Gastroesophageal sphincter (tissue), 4 donors: ENCODE data around the gene RAN. TPM values are rescaled to one million over a fixed set of nuclear protein-coding genes. Genes with fewer than 3 reads are reported as not detected.
"Not testable (repeated sequence)": the region's sequence is repeated elsewhere in the genome, so short reads cannot be mapped to it uniquely, and the experiment has no call there.

Experiments used
- ATAC-seq: fragments of 150-250 bp; one replicate; pipeline ENCODE4 v1.9.1; 2016; ENCODE audit warnings: mild to moderate bottlenecking, moderate library complexity
- H3K27ac ChIP-seq, 4 donors: fragments of 200-600 bp; sonication (generic) in 3 of 4; 1 replicate in 3 of 4; 2 replicates in 1 of 4; pipeline ENCODE4 v1.5.1; 2016 to 2019
- H3K27me3 ChIP-seq: fragments of 200-600 bp; sonication (generic); one replicate; pipeline ENCODE4 v1.5.1; 2019
- H3K36me3 ChIP-seq, 2 donors: fragments of 200-600 bp; sonication (generic); one replicate each; pipeline ENCODE4 v1.5.1; 2019; ENCODE audit warnings: control low read depth in 1 of 2
- H3K4me1 ChIP-seq, 3 donors: fragments of 200-600 bp; sonication (generic); 1 replicate in 2 of 3; 2 replicates in 1 of 3; pipeline ENCODE4 v1.5.1; 2016 to 2019; ENCODE audit warnings: control low read depth in 2 of 3
- H3K4me3 ChIP-seq, 2 donors: fragments of 200-600 bp; sonication (generic); one replicate each; pipeline ENCODE4 v1.5.1; 2019; ENCODE audit warnings: mild to moderate bottlenecking in 1 of 2, moderate library complexity in 1 of 2
- H3K9me3 ChIP-seq, 3 donors: fragments of 200-600 bp; sonication (generic); one replicate each; pipeline ENCODE4 v1.5.1; 2017 to 2019; ENCODE audit warnings: control low read depth in 2 of 3
- EP300 ChIP-seq: sonication (generic); formaldehyde crosslinking; IDR thresholded peaks from one replicate; pipeline ENCODE4 v1.6.1; 2017; ENCODE audit warnings: antibody characterized with exemption, mild to moderate bottlenecking
- POLR2A ChIP-seq, 2 donors: fragments of 450-650 bp; IDR thresholded peaks; one replicate each; pipeline ENCODE4 v1.6.1; 2017; ENCODE audit warnings: antibody characterized with exemption in 2 of 2, mild to moderate bottlenecking in 2 of 2, moderate library complexity in 1 of 2
- POLR2AphosphoS5 ChIP-seq: sonication (generic); formaldehyde crosslinking; IDR thresholded peaks from one replicate; pipeline ENCODE4 v1.6.1; 2017; ENCODE audit warnings: antibody characterized with exemption
- WGBS, 2 donors: methylation state at CpG; one replicate each; pipeline ENCODE4 v1.1.5; 2018; ENCODE audit warnings: low coverage in 1 of 2; 5-methylcytosine and 5-hydroxymethylcytosine counted together
- total RNA-seq, 4 donors: library from RNA; depleted of rRNA; stranded (reverse); fragments of >200 nt; gene quantifications; one replicate each; pipeline ENCODE4 v1.1.0, GENCODE V29; 2016
- TF ChIP-seq, protein P1 (sequence below), 4 experiments: fragments of 200-600 bp in 2 of 4; fragments of 450-650 bp in 2 of 4; sonication (generic) in 1 of 4; IDR thresholded peaks; one replicate each; pipeline ENCODE4 v1.5.1; 2017 to 2019; ENCODE audit warnings: antibody characterized with exemption in 4 of 4, mild to moderate bottlenecking in 2 of 4, moderate library complexity in 2 of 4

Gene RAN
- total RNA-seq, 4 donors from 2014 or later = 139 to 199 (median 167) TPM

DNA sequence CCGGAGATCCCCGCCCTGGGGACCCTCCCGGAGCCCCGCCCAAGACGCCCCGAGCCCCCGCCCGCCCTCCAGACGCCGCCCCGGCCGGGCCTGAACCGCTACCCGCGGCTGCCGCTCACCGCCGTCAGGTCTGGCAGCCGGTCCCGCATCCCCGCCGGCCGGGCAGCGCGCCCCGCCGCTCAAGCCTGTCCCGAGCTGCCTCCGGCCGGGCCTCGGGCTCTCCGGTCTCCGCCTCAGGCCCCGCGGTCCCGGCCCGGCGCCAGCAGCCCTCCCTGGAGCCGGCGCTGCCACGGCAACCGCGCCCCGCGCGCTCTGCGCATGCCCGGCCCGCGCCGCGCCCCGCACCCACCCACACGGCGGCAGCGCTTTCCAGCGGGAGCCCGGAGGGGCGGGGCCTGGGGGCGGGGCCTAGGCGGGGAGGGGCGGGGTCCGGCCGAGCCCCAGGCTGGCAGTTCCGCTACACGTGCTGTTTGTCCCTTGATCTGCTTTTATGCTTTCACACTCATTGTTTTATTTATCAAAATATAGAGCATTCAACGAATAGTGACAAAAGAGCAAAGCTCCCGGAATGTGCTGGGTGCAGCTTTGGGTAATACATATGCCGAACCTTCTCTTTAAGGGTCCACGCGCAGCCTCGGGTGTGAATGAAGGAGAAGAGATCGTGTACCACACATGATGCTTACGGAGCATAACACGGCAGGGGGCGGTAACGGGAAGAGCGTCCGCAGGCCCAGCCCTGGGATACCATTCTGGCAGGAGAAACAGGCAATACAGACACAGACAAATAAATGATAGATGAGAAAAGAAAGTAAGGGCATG is 32.7 kb upstream of the RAN start, which contains the start of gene STX2:
Gene STX2 (minus strand): TSS at position 300 of the 819 bp plus-strand sequence. CDS start 151 bp downstream, at position 149.
- TF ChIP-seq POLR2AphosphoS5 (no peak), POLR2A (IDR thresholded peaks at IDR 0.05) (peak; percentile 27 to 61)
- TF ChIP-seq, protein P1, sequence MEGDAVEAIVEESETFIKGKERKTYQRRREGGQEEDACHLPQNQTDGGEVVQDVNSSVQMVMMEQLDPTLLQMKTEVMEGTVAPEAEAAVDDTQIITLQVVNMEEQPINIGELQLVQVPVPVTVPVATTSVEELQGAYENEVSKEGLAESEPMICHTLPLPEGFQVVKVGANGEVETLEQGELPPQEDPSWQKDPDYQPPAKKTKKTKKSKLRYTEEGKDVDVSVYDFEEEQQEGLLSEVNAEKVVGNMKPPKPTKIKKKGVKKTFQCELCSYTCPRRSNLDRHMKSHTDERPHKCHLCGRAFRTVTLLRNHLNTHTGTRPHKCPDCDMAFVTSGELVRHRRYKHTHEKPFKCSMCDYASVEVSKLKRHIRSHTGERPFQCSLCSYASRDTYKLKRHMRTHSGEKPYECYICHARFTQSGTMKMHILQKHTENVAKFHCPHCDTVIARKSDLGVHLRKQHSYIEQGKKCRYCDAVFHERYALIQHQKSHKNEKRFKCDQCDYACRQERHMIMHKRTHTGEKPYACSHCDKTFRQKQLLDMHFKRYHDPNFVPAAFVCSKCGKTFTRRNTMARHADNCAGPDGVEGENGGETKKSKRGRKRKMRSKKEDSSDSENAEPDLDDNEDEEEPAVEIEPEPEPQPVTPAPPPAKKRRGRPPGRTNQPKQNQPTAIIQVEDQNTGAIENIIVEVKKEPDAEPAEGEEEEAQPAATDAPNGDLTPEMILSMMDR (IDR thresholded peaks at IDR 0.05) = peak in 3 of 4 experiments; percentile 5 to 53 (median 9)
- no peaks in the 10 kb centered on the region for H3K27me3 ChIP-seq
- peaks cover 0 to 47% (median 13%) of the 10 kb centered on the region in 3 donors for H3K4me1 ChIP-seq
- ATAC-seq = peak; percentile 98
- H3K9me3 ChIP-seq = no peaks in the 10 kb centered on the region
- H3K27ac ChIP-seq = peak within 1 kb of the TSS; percentile 57 to 94 (median 88)
- 0 to 3% methylated on average over 2 to 13 of the region's 79 CpGs for WGBS, 2 donors
- H3K4me3 ChIP-seq = peak within 1 kb of the TSS; percentile 77 to 100
- no peaks in the 10 kb centered on the region for H3K36me3 ChIP-seq

DNA sequence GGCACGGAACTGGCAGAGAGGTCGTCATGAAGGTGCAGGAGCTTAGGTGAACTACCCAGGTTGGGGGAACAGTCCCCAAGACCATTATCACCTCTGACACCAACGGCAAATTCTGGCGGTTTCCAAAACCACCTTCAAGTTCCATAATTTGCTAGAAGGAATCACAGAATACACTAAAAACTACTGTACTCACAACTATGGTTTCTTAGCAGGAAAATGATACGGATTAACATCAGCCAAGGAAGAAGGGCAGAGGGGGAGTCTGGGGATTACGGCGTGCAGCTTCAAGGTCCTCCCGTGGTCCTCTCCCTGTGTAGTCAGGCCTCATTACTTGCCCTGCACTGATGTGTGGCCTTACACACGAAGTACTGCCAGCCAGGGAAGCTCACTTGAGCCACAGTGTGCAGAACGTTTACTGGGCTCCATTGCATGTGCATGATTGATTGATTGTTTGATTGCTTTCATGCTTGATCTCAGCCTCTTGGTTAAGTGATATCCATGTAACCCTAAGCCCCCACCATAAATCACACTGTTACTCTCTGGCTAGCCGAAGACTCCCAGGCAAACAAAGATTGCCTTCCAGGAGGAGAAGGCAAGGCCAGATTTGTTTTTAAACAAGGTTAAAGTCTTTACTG is 32.0 kb upstream of the RAN start:
- no peaks in the 10 kb centered on the region for H3K9me3 ChIP-seq
- no peak for TF ChIP-seq EP300
- TF ChIP-seq POLR2A (IDR thresholded peaks at IDR 0.05) = no peak
- ATAC-seq = no peak
- H3K27ac ChIP-seq = peak overlapping the region in 3 of 4 donors; percentile 88 to 94 (median 89)
- peaks cover 0 to 47% (median 13%) of the 10 kb centered on the region in 3 donors for H3K4me1 ChIP-seq
- H3K4me3 ChIP-seq = peak overlapping the region; percentile 29 to 100
- H3K27me3 ChIP-seq = no peaks in the 10 kb centered on the region
- H3K36me3 ChIP-seq = no peaks in the 10 kb centered on the region
- 35 to 49% methylated on average over 8 to 9 of the region's 11 CpGs for WGBS, 2 donors

DNA sequence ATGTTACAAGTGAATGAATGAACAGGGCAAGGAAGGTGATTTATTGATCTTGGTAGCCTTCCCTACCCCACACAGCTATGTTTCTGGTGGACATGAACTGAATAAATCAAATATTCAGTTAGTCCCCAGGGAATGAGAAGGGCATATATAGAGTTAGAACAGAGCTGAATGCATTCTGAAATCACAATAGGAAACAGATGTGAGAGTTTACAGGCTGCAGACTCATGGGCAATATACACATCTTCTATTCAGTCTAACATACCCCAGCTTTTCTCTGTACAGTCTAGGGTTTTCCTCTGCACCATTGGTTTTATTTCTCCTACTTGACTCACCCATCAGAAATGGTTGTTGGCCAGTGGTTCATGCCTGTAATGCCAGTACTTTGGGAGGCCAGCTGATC is 25.5 kb upstream of the RAN start:
- no peak for ATAC-seq
- TF ChIP-seq EP300 = no peak
- no peak for TF ChIP-seq POLR2AphosphoS5
- TF ChIP-seq POLR2A (IDR thresholded peaks at IDR 0.05) = no peak
- TF ChIP-seq, protein P1 (IDR thresholded peaks at IDR 0.05) = no peak
- H3K27ac ChIP-seq = no peak overlapping the region

DNA sequence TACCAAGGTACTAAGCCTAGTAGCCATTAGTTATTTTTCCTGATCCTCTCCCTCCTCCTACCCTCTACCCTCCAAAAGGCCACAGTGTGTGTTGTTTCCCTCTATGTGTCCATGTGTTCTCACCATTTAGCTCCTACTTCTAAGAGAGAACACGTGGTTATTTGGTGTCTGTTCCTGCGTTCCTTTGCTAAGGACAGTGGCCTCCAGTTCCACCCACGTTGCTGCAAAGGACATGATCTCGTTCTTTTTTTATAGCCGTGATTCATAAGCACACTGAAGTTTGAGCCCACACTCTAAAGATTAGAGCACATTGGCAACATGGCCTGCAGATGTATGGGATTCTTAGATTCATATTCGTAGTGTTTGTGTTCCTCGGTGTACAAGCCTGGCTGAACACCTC is 24.8 kb upstream of the RAN start:
- TF ChIP-seq POLR2AphosphoS5 = no peak
- no peak for TF ChIP-seq EP300
- no peak for TF ChIP-seq POLR2A (IDR thresholded peaks at IDR 0.05)
- TF ChIP-seq, protein P1 (IDR thresholded peaks at IDR 0.05) = no peak
- H3K36me3 ChIP-seq = no peaks in the 10 kb centered on the region
- no peak for ATAC-seq
- no peak overlapping the region for H3K4me3 ChIP-seq
- WGBS, 2 donors = 45 to 78% methylated on average over 6 of the region's 7 CpGs
- H3K4me1 ChIP-seq = no peaks in the 10 kb centered on the region
- H3K9me3 ChIP-seq = no peaks in the 10 kb centered on the region
- H3K27me3 ChIP-seq = no peaks in the 10 kb centered on the region
- H3K27ac ChIP-seq = no peak overlapping the region

More for the DNA sequence above, 25.5 kb upstream of the RAN start:
- Histone ChIP-seq H3K9me3 (no peaks in the 10 kb centered on the region), H3K27me3 (no peaks in the 10 kb centered on the region), H3K4me1 (no peaks in the 10 kb centered on the region), H3K36me3 (no peaks in the 10 kb centered on the region), H3K4me3 (no peak overlapping the region)

DNA sequence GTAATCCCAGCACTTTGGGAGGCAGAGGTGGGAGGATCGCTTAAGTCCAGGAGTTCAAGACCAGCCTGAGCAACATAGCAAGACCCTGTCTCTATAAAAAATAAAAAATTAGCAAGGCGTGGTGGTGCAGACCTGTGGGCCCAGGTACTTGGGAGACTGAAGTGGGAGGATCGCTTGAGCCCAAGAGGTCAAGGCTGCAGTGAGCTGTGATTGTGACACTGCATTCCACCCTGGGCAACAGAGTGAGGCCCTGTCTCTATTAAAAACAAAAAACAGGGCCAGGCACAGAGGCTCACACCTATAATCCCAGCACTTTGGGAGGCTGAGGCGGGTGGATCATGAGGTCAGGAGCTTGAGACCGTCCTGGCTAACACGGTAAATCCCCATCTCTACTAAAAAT is 23.8 kb upstream of the RAN start:
- WGBS, 2 donors = 80 to 88% methylated on average over 2 to 6 of the region's 6 CpGs
- H3K27me3 ChIP-seq, H3K27ac ChIP-seq, H3K4me1 ChIP-seq, H3K9me3 ChIP-seq, H3K4me3 ChIP-seq, H3K36me3 ChIP-seq, ATAC-seq: not testable (repeated sequence)

DNA sequence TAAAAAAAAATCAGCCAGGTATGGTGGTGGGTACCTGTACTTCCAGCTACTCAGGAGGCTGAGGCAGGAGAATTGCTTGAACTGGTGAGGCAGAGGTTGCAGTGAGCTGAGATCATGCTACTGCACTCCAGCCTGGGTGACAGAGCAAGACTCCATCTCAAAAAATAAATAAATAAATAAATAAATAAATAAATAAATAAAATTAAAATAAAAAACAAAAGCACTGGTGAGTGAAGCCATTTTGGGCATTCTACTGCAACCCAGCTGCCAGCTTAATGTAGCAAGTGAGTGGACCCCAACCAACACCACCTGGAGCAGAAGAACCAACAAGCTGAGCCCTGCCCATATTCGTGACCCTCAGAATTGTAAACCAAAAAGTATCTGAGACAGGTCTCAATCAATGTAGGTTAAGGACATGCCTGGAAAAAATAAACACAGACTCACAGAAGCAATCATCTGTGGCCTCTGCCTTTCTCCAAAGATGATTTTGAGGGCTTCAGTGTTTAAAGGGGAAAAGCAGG is 23.0 kb upstream of the RAN start:
- H3K4me3 ChIP-seq, H3K27me3 ChIP-seq, H3K27ac ChIP-seq, ATAC-seq, H3K4me1 ChIP-seq, H3K36me3 ChIP-seq, H3K9me3 ChIP-seq: not testable (repeated sequence)
- 100% methylated on average over 1 of the region's 1 CpG for WGBS, 2 donors
